ENCODE data around the gene LCOR. TPM values are rescaled to one million over a fixed set of nuclear protein-coding genes. Genes with fewer than 3 reads are reported as not detected.
A peak's percentile ranks its signal among the peaks of the same experiment; 100 is the strongest.

Gene LCOR
- total and polyA plus RNA-seq, 9 donors, result 9.0 to 18.0 (median 12.0) TPM

DNA sequence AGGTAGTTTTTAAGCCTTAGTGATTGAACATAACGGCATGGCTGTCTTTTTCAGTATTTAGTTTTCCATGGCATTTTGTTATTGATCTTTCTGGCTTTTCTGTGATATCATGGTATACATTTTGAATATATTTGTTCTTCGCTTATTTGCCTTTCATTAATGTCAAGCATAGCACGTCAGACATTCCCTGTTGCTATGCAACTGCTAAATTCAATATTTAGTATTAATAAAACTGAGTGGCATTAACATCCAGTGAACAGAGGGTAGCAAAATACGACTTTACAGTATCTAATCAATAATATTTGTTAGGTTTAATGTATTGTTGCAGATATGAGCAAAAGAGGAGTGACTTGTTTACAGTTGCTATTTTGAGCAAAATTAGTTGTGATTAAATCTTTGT, 72.5 kb downstream of the LCOR start:
- Histone ChIP-seq H3K27ac (ENCODE audit: low read length) (no peak overlapping the region), H3K4me3 (ENCODE audit: low read length) (no peak overlapping the region), H3K9me3 (replicated peaks; ENCODE audit: control insufficient read depth, low read depth, low read length) (no peaks in the 10 kb centered on the region), H3K27me3 (ENCODE audit: control insufficient read depth, insufficient read depth, low read length) (no peaks in the 10 kb centered on the region), H3K4me1 (ENCODE audit: control insufficient read depth, insufficient read depth, low read length) (no peaks in the 10 kb centered on the region), H3K36me3 (ENCODE audit: control insufficient read depth, insufficient read depth, low read length) (no peaks in the 10 kb centered on the region)
- no peak for DNase-seq
- WGBS (ENCODE audit: insufficient coverage), result no CpG with 5 or more reads among the region's 4 CpGs

DNA sequence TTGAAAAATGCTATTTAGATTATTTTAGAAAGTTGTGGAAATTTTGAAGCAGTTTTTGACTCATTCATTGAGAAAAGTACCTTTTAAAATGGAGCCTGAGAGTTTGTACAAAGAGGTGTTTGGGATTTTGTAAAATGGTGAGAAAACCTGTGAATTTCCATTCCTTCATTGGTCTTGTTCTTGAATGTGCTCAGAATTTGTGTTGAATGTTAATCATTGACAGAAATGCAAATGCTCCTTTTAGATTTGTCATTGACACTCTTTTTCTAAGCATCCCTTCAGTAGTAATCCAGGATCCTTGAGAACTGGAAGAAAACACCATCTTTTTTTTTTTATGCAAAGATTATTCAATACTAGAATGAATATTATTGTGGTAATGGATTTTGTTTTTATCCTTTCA, 74.8 kb downstream of the LCOR start:
- Histone ChIP-seq H3K27me3 (ENCODE audit: control insufficient read depth, insufficient read depth, low read length) (no peaks in the 10 kb centered on the region), H3K4me1 (ENCODE audit: control insufficient read depth, insufficient read depth, low read length) (no peaks in the 10 kb centered on the region)
- DNase-seq, result no peak

DNA sequence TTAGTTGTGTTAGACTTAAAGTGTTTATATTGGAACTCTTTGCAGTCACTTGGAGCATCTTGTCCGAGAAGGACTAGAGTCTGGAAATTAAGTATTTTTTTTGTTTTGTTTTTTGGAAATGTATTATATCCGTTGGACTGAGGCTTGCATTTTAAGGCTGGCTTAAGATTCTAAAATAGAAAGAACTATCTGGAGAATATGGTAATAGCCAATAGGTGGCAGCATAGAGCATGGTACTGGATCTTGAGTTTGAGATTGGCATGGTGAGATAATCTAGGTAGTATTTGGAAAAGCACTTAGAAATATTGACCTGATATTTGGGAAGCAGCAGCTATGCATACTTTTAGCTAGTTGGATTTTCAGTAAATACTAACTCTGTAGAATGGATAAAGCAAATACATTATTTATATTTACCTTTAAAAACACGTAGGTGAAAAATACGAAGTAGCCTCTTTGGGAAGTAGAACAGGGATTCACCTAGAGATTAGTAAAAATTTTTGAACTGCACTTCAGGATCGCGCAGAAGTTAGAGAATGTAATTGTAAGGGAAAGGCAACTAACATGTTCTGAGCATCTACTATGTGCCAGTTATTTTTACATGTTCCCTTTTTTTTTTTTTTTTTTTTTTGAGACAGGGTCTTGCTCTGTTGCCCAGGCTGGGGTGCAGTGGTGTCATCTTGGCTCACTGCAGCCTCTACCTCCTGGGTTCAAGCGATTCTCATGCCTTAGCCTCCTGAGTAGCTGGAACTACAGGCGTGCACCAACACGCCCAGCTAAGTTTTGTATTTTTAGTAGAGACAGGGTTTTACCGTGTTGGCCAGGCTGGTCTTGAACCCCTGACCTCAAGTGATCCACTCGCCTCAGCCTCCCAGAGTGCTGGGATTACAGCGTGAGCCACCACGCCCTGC, 78.6 kb downstream of the LCOR start:
- no peak overlapping the region for H3K27ac ChIP-seq (ENCODE audit: low read length)
- no peaks in the 10 kb centered on the region for H3K9me3 ChIP-seq (replicated peaks; ENCODE audit: control insufficient read depth, low read depth, low read length)
- DNase-seq, result peak; percentile 59

More for the DNA sequence above, 74.8 kb downstream of the LCOR start:
- Histone ChIP-seq H3K27ac (ENCODE audit: low read length) (no peak overlapping the region), H3K9me3 (replicated peaks; ENCODE audit: control insufficient read depth, low read depth, low read length) (no peaks in the 10 kb centered on the region), H3K36me3 (ENCODE audit: control insufficient read depth, insufficient read depth, low read length) (peaks cover 2% of the 10 kb centered on the region), H3K4me3 (ENCODE audit: low read length) (no peak overlapping the region)

DNA sequence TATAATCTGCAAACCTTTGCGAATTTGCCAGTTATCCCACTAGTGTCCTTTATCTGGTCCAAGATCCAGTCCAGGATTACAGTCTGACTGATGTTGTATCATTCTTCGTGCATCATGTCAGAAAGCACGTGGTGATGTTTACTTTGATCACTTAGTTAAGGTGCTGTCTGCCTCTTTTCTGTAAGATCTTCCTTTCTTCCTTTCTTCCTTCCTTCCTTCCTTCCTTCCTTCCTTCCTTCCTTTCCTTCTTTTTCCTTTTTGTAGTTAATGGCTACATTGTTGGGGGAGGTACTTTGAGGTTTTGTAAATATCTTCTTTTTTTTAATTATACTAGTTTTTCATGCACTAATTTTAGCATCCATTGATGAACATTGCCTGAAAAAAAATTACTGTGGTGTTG, 80.3 kb downstream of the LCOR start:
- Histone ChIP-seq H3K36me3 (ENCODE audit: control insufficient read depth, insufficient read depth, low read length) (peaks cover 8% of the 10 kb centered on the region), H3K27ac (ENCODE audit: low read length) (no peak overlapping the region), H3K9me3 (replicated peaks; ENCODE audit: control insufficient read depth, low read depth, low read length) (no peaks in the 10 kb centered on the region), H3K27me3 (ENCODE audit: control insufficient read depth, insufficient read depth, low read length) (no peaks in the 10 kb centered on the region), H3K4me1 (ENCODE audit: control insufficient read depth, insufficient read depth, low read length) (no peaks in the 10 kb centered on the region), H3K4me3 (ENCODE audit: low read length) (no peak overlapping the region)
- WGBS (ENCODE audit: insufficient coverage), result no CpG with 5 or more reads among the region's 3 CpGs
- no peak for DNase-seq

More for the DNA sequence above, 78.6 kb downstream of the LCOR start:
- Histone ChIP-seq H3K27me3 (ENCODE audit: control insufficient read depth, insufficient read depth, low read length) (no peaks in the 10 kb centered on the region), H3K4me3 (ENCODE audit: low read length) (no peak overlapping the region), H3K36me3 (ENCODE audit: control insufficient read depth, insufficient read depth, low read length) (peaks cover 6% of the 10 kb centered on the region), H3K4me1 (ENCODE audit: control insufficient read depth, insufficient read depth, low read length) (no peaks in the 10 kb centered on the region)
- WGBS (ENCODE audit: insufficient coverage), result 68% methylated on average over 3 of the region's 13 CpGs

DNA sequence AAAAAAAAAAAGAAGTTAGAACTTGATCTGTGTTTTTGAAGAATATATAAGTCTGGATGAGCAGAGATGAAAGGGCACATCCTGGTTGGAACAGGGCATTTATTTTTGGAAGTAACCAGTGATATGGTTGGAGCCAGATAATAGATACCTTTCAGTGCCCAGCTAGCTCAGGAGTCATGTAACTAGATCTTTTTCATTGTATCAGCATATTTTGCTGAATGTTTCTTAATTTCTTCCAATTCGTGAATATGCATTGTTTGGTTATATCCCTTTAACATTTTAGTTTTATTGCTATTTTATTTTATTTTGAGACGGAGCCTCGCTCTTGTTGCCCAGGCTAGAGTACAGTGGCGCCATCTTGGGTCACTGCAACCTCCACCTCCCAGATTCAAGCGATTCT, 81.8 kb downstream of the LCOR start:
- no peak overlapping the region for H3K4me3 ChIP-seq (ENCODE audit: low read length)
- H3K9me3 ChIP-seq (replicated peaks; ENCODE audit: control insufficient read depth, low read depth, low read length), result no peaks in the 10 kb centered on the region
- no peak overlapping the region for H3K27ac ChIP-seq (ENCODE audit: low read length)
- no peak for DNase-seq
- H3K4me1 ChIP-seq (ENCODE audit: control insufficient read depth, insufficient read depth, low read length), result no peaks in the 10 kb centered on the region
- H3K36me3 ChIP-seq (ENCODE audit: control insufficient read depth, insufficient read depth, low read length), result peaks cover 8% of the 10 kb centered on the region
- no CpG with 5 or more reads among the region's 5 CpGs for WGBS (ENCODE audit: insufficient coverage)
- H3K27me3 ChIP-seq (ENCODE audit: control insufficient read depth, insufficient read depth, low read length), result no peaks in the 10 kb centered on the region

DNA sequence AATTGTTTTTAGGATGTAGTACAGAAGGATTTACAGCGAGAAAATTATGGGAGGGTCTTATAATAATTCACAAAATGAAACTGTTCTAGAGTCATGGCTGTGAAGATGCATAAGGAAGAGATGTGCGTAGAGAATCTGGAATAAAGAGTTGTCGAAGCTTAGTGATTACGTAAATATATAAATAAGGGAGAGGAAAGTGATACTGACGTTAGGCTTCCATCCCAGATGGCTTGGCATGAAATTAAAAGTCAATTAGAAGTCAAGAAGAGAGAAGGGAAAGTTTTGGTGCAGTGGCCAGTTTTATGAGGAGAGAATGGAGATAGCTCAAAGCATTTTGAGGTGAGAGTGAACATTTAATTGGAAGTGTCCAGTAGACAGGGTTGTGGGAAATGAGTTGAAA, 85.5 kb downstream of the LCOR start:
- DNase-seq, result no peak
- Histone ChIP-seq H3K4me1 (ENCODE audit: control insufficient read depth, insufficient read depth, low read length) (no peaks in the 10 kb centered on the region), H3K36me3 (ENCODE audit: control insufficient read depth, insufficient read depth, low read length) (peaks cover 8% of the 10 kb centered on the region), H3K4me3 (ENCODE audit: low read length) (no peak overlapping the region), H3K27me3 (ENCODE audit: control insufficient read depth, insufficient read depth, low read length) (no peaks in the 10 kb centered on the region), H3K9me3 (replicated peaks; ENCODE audit: control insufficient read depth, low read depth, low read length) (no peaks in the 10 kb centered on the region), H3K27ac (ENCODE audit: low read length) (no peak overlapping the region)
- WGBS (ENCODE audit: insufficient coverage), result 94% methylated on average over 4 of the region's 5 CpGs

DNA sequence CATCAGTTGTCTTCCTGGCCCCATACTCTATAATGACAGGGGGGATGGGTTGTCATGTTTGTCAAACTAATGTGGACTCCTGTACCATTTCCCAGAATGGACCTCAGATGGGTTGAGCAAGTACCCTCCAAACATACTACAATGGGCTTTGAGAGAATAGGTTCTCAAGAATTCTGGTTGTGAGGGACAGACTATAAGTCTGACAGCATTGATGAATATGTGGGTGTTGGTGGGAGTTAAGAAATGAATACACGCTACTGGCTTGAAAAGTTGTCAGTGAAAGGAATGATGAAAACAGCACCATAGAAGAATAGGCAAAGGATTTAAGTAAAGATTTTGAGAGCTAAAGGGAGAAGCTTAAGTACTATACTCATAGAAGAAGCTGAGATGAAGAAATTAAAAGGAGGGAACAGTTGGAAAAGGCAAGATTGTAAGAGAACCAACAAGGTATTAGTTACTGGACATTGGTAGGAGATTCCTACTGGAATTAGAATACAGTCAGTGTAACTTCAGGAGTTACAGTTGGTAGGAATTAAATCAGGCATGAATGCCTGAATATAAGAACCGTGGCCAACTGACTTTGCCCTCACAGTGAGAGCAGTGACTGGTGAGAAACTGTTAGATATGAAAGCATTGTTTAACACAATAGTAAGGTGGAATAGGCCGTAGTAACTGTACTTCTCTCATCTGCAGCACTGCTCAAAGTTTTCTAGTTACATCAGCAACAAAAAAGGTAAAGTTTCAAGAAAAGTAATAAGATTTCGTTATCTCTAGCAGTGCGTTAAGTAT, 86.3 kb downstream of the LCOR start:
- no peak overlapping the region for H3K27ac ChIP-seq (ENCODE audit: low read length)
- H3K9me3 ChIP-seq (replicated peaks; ENCODE audit: control insufficient read depth, low read depth, low read length), result no peaks in the 10 kb centered on the region
- DNase-seq, result no peak
- no peaks in the 10 kb centered on the region for H3K4me1 ChIP-seq (ENCODE audit: control insufficient read depth, insufficient read depth, low read length)
- peaks cover 8% of the 10 kb centered on the region for H3K36me3 ChIP-seq (ENCODE audit: control insufficient read depth, insufficient read depth, low read length)
- H3K4me3 ChIP-seq (ENCODE audit: low read length), result no peak overlapping the region
- 79% methylated on average over 2 of the region's 5 CpGs for WGBS (ENCODE audit: insufficient coverage)
- H3K27me3 ChIP-seq (ENCODE audit: control insufficient read depth, insufficient read depth, low read length), result no peaks in the 10 kb centered on the region

DNA sequence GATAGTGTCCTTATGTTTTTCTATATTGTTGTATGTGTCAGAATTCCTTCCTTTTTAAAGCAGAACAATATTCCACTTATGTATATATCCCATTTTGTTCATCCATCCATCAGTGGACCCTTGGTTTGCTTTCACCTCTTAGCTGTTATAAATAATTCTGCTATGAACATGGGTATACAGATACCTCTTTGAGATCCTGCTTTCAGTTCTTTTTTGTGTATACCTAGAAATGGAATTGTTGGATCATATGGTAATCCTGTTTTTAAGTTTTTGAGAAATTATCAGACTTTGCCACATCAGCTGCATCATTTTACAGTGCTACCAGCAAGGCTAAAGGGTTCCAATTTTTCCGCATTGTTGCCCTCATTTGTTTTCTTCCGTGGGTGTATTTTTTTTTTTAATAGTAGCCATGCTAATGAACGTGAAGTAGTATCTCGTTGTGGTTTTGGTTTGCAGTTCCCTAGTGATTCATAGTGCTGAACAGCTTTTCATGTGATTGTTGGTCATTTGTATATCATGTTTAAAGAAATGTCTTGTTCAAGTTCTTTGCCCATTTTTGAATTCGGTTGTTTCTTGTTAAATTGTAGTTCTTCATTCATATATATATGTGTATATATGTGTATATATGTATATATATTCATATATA, 87.8 kb downstream of the LCOR start:
- Histone ChIP-seq H3K9me3 (replicated peaks; ENCODE audit: control insufficient read depth, low read depth, low read length) (no peaks in the 10 kb centered on the region), H3K4me3 (ENCODE audit: low read length) (no peak overlapping the region), H3K4me1 (ENCODE audit: control insufficient read depth, insufficient read depth, low read length) (no peaks in the 10 kb centered on the region), H3K27me3 (ENCODE audit: control insufficient read depth, insufficient read depth, low read length) (no peaks in the 10 kb centered on the region), H3K27ac (ENCODE audit: low read length) (no peak overlapping the region), H3K36me3 (ENCODE audit: control insufficient read depth, insufficient read depth, low read length) (peaks cover 8% of the 10 kb centered on the region)
- DNase-seq, result no peak
- no CpG with 5 or more reads among the region's 5 CpGs for WGBS (ENCODE audit: insufficient coverage)

DNA sequence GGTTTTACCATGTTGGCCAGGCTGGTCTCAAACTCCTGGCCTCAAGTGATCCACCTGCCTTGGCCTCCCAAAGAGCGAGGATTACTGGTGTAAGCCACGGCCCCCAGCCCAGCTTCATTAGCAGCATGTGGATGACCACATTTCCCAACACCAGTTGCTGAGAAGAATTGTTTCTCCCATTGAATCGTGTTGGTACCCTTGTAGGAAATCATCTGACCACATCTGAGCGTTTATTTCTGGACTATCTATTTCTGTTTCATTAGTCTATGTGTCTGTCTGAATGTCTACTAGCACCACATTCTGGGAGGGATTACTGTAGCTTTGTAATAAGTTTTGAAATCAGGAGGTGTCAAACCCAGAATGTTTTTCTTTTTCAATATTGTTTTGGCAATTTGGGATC, 89.6 kb downstream of the LCOR start:
- H3K9me3 ChIP-seq (replicated peaks; ENCODE audit: control insufficient read depth, low read depth, low read length), result no peaks in the 10 kb centered on the region
- peaks cover 2% of the 10 kb centered on the region for H3K36me3 ChIP-seq (ENCODE audit: control insufficient read depth, insufficient read depth, low read length)
- no peak overlapping the region for H3K4me3 ChIP-seq (ENCODE audit: low read length)
- no peaks in the 10 kb centered on the region for H3K4me1 ChIP-seq (ENCODE audit: control insufficient read depth, insufficient read depth, low read length)
- no peak overlapping the region for H3K27ac ChIP-seq (ENCODE audit: low read length)
- DNase-seq, result peak; percentile 6
- no peaks in the 10 kb centered on the region for H3K27me3 ChIP-seq (ENCODE audit: control insufficient read depth, insufficient read depth, low read length)
- WGBS (ENCODE audit: insufficient coverage), result 90% methylated on average over 2 of the region's 4 CpGs
